Stimulated activated CD4-positive, alpha-beta T cell treated with anti-CD3 and anti-CD28 coated beads, Interleukin-2, amount 100 ng/mL, for 48 hours (primary cell): ENCODE measurements around the gene PARL.

Experiments
- DNase-seq, 2 donors: peaks; one replicate each; pipeline ENCODE4 v3.0.0-alpha.2; 2020

PARL gene

DNA sequence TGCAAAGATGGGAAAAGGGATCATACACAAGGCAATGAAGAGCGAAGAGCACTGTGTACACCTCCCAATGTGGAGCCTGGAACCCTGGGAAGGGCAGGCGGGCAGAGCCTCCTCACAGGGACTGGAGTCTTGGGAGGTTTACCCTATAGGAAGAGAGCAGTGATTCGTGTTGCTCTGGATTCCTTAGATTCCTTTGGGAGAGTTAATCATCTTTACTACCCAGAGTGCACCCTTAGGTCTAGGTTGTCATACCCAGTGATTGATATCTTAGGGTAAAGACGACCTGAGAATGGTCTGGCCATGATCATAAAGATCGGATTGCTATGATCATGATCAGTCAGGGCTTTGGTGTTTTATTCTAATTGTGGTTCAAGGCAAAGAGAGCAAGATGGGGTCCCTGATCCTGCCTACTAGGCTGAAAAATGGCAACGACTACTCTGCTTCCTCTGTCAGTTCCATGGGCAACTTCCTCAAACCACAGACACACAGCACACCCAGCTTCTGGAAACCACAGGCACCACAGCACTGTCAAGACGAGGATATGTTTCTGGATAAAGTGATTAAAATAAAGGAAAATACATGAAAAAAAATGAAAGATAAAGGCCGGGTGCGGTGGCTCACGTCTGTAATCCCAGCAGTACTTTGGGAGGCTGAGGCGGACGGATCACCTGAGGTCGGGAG, 38.9 kb downstream of the PARL start:
- DNase-seq = no peak

DNA sequence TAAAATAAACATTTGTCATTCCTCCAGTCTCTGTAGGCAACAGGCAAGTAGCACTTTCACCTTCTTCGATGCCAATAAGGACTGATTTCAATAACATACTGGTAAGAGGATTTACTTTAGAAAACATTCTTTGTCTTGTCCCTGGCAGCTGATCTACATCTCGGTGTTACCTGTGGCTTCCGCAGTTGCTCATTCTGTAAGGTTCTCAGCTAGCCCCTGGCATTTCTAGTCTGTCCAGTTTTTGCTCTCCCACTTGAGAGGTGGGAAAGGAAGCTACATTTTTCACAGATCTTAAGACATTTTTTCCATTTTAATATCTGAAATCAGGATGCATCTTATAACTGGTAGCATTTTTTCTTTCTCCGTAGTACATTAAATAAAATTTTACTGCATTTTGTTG, 39.6 kb downstream of the PARL start:
- no peak for DNase-seq

DNA sequence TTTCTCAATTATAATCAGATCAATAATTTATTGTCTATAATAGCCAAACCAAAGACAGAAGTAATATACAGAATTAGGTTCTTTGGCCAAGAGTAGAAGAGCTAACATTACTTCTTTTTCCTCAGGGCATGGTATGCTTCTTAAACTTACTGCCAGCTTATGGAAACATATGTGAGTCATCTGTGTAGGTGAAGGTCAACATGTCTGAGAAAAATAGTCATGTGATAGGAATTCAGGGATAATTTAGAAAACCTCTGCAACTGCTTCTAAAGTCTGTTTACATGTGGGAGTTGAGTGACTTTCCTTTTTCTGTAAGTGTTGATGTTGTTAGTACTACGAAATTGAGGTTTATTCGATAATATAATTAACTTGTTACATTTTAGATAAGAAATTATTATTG, 40.1 kb downstream of the PARL start:
- no peak for DNase-seq

DNA sequence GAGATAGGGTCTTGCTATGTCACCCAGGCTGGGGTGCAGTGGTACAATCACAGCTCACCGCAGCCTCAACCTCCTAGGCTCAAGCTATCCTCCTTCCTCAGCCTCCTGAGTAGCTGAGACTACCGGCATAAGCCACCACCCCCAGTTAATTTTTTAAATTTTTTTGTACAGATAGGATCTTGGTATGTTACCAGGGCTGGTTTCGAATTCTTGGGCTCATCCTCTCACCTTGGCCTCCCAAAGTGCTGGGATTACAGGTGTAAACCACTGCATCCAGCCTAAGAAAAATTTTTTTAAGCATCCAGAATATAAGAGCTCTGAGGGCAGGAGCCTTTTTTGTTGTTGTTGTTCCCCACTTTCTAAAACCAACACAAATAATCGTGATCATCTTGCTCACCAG, 44.9 kb downstream of the PARL start:
- no peak for DNase-seq

DNA sequence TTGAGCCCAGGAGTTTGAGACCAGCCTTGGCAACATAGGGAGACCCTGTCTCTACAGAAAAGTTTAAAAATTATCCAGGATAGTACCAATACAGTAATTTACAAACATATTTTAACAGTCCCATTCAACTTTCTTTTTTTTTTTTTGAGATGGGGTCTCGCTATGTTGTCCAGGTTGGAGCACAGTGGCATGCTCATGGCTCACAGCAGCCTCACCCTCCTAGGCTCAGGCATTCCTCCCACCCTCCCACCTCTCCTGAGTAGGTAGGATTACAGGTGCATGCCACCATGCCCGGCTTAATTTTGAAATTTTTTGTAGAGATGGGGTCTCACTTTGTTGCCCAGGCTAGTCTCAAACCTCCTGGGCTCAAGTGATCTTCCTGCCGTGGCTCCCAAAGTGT, 46.8 kb downstream of the PARL start:
- DNase-seq = no peak

DNA sequence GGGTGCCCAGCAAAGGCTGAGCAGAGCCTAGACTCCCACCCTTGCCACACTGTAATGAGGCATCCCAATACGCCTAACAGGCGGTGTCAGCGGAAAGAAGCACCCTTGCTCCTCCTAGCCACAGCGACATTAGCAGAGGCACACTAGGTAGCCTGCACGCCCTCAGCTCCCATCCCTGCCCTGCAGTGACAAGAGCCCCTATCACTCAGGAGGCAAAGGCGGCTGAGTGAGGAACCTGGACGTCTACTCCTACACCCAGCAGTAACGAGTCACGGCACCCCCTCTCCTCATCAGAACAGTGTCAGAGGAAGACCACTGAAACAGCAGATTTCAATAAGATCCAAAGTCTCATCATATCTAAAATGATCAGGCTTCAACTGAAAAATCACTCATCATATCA, 47.3 kb downstream of the PARL start:
- DNase-seq = no peak

DNA sequence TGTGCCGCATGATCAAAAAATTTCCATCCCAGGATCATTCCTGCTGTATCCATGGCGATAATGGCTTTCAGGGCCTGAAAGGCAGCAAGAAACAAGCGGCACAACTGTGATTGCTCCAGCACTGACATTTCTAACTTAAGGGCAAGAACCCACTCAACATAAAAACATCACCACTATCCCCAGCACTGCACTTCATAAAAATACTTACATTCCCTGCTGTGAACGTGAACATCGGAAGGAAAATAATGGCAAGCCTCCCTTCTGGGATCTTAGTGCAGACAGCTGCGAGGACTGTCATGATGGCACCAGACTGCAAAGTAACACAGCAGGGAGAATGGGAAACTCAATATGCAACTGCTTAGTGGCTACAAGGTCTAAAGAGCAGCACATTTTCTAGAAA, 51.2 kb downstream of the PARL start:
- DNase-seq = no peak

DNA sequence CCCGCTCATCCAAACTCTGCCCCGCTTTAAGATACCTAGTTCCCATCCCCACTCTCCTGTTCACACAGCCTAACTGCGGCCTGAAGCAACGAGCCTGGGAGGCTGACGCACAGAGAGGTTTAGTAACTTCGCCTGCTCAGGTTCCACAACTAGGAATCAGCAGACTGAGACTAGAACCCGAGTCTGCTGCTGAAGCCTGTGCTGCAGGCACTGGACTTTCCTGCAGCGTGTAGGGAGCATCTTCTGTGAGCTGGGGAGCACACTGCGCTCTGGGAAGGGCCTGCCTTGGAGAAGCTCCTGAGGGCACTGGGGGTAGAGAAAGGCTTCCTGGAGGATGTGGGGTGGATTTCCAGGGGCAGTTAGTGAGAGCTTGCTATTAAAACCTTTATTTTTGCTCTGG, 54.5 kb downstream of the PARL start:
- no peak for DNase-seq

DNA sequence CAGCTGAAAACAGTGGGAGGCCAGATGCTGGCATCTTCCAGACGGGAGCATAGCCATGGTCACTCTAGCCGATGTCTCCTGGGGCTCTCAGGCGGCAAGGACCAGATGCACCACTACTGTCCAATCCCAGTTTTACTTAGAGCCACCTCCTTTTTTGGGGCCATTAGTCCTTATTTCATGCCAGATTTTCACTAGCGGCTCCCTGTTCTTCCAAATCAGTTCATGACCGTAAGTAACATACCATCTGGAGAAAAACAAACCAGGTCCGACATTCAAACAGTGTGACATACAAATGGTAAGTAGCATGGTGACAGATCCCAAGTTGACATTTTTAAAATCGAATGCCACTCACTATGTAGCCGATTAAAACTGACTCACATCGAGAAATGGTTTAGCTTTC, 55.2 kb downstream of the PARL start:
- DNase-seq = no peak

DNA sequence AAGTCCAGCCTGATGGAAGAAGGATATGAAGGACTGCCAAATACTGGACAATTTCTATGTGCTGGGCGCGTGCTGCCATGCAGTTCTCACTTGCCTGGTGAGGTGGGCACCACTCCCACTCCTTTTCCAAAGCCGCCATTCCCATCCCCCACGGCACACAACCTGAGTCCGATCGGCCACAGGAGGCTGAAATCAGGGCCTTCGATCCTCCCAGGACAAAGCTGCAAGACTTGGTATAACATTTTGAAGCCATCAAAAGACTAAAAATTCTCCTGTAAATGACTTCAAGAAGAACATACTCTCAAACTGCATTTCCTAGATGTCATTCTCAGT, 56.2 kb downstream of the PARL start:
- no peak for DNase-seq

DNA sequence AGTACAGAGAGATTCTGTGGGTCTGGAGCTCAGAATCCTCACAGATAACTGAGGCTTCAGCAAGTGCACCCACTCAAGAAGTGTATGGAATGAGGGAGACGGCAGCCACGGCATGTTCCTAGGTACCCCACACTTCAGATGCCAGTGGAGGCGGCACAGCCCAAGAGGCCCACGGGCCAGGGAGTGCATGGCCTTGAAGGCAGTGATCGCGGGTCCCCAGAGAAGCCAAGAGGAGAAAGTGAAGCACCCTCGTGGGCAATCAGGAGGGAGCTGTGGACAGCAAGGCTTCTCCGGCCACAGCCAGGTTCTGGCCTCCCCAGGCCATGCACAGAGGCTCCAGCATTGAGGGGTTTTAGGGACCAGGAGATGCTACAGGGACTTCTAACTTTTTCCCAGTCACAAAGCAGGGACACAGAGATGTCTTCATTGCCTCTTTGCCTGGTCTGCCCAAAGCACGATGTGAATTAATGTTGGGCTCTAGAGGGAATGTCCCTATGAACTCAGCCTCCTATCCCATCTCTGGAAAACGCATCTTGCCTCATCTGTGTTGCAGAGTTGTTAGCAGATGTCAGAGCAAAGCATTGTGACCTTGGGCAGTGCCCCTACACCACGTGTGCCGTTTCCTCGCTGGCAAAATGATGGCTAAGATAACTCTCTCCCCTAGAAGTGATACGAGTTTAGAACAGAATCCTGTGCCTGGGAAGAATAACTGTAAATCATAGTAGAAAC, 56.7 kb downstream of the PARL start:
- DNase-seq = no peak

DNA sequence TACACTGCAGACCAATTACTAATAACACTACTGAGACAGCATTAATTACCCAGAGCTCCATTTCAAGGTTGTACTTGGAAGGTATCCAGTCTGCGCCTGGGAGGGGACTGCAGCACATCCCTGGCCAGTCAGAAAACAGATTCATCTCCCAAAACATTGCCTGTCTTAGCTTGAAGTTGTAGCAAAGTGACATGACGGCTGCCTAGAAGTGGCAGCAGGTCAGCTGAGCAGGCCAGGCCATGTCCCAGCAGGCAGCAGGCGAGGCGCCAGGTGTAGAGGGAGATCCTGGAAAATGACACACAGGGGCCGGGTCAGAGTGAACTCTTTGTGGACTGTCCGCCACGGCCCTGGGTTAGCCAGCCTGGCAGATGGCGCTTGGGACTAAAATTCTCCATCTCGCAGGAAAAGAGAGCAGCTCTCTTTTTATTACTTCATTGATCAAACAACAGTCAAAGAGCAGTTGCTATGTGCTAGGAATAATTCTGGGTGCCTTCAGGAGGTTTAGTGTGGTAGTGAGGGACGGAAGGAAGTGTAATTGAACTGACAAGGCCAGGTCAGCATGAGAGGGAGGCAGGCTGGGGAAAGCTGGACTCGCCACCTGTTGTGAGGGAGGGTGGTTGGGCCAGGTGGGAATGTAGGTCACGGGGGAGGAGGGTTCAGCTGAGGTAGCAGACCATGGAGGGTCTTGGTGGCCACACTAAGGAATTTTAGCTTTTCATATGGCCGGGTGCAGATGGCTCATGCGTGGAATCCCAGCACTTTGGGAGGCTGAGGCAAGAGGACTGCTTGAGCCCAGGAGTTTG, 58.0 kb downstream of the PARL start:
- DNase-seq = no peak

DNA sequence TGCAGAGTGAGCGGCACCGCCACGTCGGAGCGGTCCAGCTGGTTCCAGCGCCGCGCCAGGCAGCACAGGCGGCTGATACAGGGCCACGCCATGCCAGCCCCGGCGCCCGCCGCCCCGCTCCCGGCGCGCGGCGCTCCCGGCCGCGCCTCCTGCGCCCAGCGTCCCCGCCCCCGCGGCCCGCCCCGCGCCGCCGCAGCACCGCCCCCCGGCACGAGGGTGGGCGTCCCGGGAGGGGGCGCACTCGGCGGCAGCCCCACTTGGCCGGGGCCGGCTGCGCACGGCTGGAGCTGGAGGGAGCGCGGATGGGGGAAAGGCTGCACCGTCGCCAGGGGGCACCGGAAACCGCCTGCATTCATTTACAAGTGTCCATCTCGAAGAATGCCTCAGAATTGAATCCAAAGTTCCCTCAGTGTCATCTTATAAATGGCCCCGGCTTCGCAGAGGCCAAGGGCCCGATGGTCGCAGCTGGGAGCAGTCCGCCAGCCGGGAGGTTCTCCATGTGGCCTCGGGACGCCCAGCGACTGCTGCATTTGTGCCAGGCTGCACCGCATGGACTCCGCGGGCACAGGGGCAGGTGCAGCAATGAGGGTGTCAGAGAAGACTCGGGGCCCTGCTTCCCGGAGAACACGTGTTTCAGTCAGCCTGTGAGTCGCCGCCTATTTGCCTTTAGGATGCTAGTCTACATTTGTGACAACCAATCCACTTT, 59.1 kb downstream of the PARL start, which contains the start of gene MAP6D1:
Gene MAP6D1 (minus strand): TSS at position 122 of the 706 bp plus-strand sequence. CDS start 30 bp downstream, at position 92.
- peak in 1 of 2 donors; percentile 26 for DNase-seq

DNA sequence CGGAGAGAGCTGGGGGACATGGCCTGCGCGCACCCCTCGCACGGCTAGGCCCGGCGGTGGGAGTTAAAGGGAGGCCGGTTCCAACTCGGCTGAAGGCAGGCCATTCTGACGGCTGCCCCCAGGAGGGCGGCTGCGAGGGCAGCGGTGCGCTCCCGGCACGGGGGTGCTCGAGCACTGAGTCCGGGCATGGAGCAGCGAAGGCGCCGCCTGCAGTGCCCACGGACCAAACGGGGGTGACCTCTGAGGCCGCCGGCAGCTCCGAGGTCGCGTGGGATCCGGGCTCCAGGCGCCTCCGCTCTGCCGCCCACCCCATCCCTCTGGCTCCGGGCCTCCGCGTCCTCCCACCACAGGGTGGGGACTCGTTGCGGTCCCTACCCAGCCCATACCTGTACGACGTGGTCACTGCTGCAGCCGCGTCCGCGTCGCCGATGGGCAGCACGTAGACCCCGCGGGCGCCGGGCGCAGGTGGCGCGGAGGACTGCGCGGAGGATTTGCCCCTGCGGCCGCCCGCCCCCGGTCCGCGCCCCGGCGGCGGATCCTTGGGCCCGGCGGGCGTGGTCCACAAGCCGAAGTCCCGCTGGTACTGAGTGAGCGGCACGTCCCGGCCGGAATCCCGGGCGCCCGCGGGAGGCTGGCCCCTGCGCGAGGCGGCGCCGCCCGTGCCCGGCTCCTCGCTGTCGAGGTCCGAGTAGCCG, 59.8 kb downstream of the PARL start:
- DNase-seq = no peak

DNA sequence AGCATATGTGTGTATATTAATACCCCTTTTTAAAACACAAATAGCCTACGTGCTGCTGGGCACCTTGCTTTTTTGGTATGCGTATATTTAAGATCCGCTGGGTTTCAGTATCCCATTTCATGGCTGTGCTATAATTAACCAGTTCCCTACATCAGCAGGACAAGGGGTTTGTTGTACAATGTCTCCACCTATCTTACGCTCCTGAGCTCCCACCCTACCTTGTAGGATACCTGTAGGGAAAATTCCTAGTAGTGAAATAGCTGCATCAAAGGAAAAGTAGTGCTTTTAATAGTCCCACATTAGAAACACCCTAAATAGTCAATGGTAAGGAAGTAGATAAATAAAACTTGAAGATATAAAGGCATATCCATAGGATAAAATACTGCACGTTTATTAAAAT, 60.7 kb downstream of the PARL start:
- DNase-seq = no peak

DNA sequence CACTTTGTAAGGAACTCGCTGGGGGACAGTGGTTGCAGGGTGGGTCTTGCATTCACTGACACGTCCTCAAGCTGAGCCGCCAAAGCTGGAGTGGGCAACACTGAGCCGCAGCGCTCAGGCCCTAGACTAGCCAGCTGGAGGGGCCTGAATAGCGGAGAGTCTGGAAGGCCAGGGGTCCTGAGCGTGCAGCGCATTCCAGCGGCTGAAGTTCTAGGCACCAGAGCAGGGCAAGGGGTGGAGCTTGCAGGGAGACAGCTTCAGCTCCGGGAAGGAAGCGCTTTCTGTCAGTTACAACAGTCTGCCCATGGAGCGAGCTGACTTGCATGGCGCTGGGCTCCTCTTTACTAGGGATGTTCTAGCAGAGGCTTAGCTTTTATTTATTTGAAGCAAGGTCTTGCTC, 62.0 kb downstream of the PARL start:
- no peak for DNase-seq

DNA sequence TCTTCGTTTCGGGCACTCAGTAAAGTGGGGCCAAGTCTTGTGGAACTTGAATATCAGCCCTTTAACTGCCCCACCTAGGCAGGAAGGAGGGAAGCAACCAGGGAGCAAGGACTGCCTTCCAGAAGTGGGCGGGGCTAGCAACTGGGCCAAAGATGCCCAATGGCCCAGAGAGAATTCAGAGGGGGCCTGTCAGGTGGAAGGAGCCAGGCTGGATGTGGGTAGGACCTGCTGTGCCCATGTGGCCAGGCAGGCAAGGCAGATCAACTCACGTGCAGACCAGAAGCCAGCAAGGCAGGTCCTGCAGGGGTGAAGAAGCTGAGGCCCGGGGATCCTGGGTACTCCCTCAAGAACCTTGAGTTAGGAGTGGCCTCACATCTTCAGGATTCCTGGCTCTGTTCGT, 64.8 kb downstream of the PARL start:
- no peak for DNase-seq

DNA sequence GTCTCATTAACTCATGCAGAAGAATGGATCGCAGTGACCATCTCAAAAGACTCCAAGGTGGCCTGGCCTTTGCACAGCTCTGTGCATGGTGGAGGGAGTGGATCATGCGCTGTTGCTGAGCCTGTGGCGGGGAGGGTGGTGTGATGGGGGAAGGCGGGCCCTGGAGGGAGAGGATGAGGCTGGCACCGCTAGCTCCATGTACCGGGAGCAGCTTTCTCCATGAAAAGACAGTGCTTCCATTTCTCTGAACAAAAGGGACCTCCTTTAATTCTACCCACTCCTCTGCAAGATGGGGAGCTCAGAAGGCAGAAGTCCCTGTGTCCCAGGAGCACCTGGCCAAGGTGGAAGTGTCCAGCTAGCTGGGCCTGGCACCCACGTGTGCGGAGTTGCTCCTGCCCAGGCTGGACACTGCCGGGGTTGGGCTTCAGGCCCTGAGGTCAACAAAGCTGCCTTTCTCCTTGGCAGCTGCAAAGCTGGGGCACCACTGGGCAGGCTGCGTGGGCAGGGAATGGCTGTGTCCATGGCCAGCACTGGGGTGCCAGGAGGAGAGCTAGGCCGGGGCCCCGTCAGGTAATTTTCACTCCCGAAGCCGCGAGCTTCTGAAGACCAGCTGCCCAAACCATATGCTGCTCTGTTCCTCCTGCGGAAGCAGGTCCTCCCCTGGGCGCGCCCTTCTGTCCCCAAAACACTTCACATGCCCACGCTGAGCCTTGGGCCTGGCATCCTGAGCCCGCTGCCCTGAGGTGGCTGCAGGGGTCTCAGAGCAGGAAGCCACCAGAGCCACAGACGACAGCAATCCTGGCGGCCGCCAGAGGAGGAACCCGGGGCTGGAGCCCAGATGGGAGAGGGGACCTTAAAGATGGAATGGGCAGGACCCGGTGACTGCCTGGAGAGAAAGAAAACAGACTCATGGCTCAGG, 65.7 kb downstream of the PARL start:
- no peak for DNase-seq

DNA sequence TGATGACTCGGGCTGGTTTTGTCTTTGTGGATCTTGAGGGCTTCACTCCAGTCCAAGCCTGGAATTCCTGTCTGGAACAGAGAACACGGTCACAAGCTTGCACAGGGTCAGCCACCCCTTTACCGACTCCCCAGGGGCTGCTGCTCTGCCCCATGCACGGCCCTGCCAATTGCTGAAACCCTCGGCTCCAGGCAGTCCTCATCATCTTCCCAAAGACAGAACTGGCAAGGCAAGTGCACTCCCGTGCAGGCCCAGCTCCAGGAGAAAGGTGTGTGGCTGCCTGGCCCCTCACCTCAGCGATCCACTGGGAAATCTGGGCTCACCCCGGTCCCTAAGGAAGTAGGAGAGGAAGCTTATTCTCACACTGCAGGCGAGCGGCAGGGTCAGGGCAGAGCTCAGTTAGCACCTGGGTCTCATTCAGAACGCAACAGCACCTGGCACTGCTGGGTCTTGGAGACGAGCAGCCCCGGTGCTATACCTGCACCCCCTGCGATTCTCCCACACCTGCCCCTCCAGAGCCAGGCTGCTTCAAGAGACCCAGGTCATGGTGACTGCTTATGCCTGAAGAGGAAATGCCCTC, 66.5 kb downstream of the PARL start:
- no peak for DNase-seq

DNA sequence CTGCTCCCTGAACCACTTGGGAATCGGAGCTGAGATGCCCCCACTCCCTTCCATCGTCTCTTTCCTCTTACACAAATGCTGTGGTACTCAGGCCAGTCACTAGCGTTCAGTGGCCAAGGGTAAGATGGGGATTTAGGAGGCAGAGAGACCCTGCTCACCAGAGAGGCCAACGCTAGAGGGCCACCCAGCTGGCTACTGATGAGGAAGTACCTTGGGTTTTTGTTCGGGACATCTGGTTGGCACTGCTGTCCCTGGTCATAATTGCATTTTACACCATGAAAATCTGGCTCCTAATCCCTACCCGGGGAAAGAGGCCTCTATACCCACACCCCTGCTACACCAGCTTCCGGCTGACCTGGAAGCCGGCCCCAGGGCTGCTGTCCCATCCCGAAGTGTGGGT, 67.0 kb downstream of the PARL start:
- DNase-seq = no peak
